Vagina (tissue), 2 donors: Measurements from ENCODE around the gene MRPL37. TPM values are rescaled to one million over a fixed set of nuclear protein-coding genes. Genes with fewer than 3 reads are reported as not detected.

ENCODE experiments used
- DNase-seq, 2 donors: peaks; one replicate each; pipeline ENCODE4 v3.0.0-alpha.2; 2017; ENCODE audit errors: extremely low spot score in 2 of 2
- H3K27ac ChIP-seq: fragments of 200-600 bp; sonication (generic); one replicate; pipeline ENCODE4 v1.5.1; 2019
- H3K27me3 ChIP-seq: fragments of 200-600 bp; sonication (generic); one replicate; pipeline ENCODE4 v1.5.1; 2019
- H3K36me3 ChIP-seq, 2 donors: fragments of 200-600 bp; sonication (generic); one replicate each; pipeline ENCODE4 v1.5.1; 2017 to 2019
- H3K4me1 ChIP-seq: fragments of 200-600 bp; sonication (generic); one replicate; pipeline ENCODE4 v1.5.1; 2019
- H3K4me3 ChIP-seq, 2 donors: fragments of 200-600 bp; sonication (generic); 1 replicate in 1 of 2; 2 replicates in 1 of 2; pipeline ENCODE4 v1.5.1; 2016 to 2019
- H3K9me3 ChIP-seq: fragments of 200-600 bp; sonication (generic); one replicate; pipeline ENCODE4 v1.5.1; 2019
- POLR2A ChIP-seq, 2 donors: fragments of 450-650 bp; IDR thresholded peaks; one replicate each; pipeline ENCODE4 v1.6.1; 2017; ENCODE audit warnings: antibody characterized with exemption in 2 of 2, mild to moderate bottlenecking in 2 of 2, moderate library complexity in 2 of 2
- POLR2AphosphoS5 ChIP-seq, 2 donors: sonication (generic); formaldehyde crosslinking; IDR thresholded peaks; one replicate each; pipeline ENCODE4 v1.9.0; 2017; ENCODE audit warnings: antibody characterized with exemption in 2 of 2, mild to moderate bottlenecking in 2 of 2, low read depth in 1 of 2; ENCODE audit not compliant: insufficient read depth in 1 of 2
- intact Hi-C: fragments of 100-400 bp; cut with DNase I; formaldehyde crosslinking; loops from one replicate; pipeline ENCODE4 v1.15.1; 2023
- total RNA-seq: library from RNA; depleted of rRNA; stranded (reverse); fragments of >200 nt; gene quantifications from one replicate; pipeline ENCODE4 v1.2.3, GENCODE V29; 2016
- TF ChIP-seq, protein P1 (sequence below), 3 experiments: fragments of 450-650 bp in 2 of 3; fragments of 200-600 bp in 1 of 3; sonication (generic) in 1 of 3; IDR thresholded peaks; one replicate each; pipeline ENCODE4 v1.5.1; 2017 to 2019; ENCODE audit warnings: antibody characterized with exemption in 3 of 3, mild to moderate bottlenecking in 2 of 3, moderate library complexity in 2 of 3

Gene MRPL37
- total RNA-seq, 1 donor from 2014 or later = 45.9 TPM

DNA sequence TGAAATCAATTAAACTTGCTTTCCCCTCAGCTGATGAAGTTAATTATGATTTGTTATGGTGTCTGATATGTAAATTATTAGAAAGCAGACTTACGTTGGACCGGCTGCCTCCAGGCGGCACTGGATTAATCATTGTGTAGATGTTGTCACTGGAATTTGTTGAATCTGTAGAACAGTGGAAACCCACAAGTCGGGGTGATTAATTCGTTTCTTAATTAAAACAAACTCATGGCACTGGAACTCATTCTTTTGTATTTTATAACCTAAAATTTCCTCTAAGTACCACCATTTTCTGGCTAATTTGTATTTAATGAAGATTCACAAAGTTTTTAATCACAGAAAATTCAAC is 39.0 kb downstream of the MRPL37 start:
- Histone ChIP-seq H3K36me3 (peaks cover 0 to 50% of the 10 kb centered on the region in 2 donors), H3K4me3 (no peak overlapping the region), H3K27ac (no peak overlapping the region), H3K27me3 (no peaks in the 10 kb centered on the region), H3K4me1 (no peaks in the 10 kb centered on the region), H3K9me3 (no peaks in the 10 kb centered on the region)
- no peak for DNase-seq
- TF ChIP-seq POLR2A (IDR thresholded peaks at IDR 0.05) (no peak), POLR2AphosphoS5 (IDR thresholded peaks at IDR 0.05; ENCODE audit: insufficient read depth in 1 of 2, low read depth in 1 of 2) (no peak)
- TF ChIP-seq, protein P1, sequence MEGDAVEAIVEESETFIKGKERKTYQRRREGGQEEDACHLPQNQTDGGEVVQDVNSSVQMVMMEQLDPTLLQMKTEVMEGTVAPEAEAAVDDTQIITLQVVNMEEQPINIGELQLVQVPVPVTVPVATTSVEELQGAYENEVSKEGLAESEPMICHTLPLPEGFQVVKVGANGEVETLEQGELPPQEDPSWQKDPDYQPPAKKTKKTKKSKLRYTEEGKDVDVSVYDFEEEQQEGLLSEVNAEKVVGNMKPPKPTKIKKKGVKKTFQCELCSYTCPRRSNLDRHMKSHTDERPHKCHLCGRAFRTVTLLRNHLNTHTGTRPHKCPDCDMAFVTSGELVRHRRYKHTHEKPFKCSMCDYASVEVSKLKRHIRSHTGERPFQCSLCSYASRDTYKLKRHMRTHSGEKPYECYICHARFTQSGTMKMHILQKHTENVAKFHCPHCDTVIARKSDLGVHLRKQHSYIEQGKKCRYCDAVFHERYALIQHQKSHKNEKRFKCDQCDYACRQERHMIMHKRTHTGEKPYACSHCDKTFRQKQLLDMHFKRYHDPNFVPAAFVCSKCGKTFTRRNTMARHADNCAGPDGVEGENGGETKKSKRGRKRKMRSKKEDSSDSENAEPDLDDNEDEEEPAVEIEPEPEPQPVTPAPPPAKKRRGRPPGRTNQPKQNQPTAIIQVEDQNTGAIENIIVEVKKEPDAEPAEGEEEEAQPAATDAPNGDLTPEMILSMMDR (IDR thresholded peaks at IDR 0.05) = no peak
- intact Hi-C loops = no loop called here

DNA sequence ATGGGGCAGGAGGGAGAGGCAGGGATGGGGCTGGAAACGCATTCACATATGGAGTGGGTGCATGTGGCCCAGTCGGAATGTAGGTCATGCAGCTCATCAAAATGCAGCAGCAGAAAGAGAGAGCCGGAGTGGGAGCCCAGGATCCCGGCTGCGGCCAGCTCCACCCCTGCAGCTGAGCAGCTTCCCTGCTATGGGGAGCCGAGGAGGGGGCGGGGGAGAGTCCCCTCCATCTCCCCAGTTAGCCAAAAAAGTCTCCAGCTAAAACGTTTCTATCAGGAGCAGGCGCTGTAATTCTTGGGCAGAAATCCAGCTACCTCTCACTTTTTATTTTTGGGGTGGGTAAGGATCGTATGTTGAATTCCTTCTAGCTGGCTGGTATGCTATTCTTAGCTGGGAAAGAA is 39.7 kb downstream of the MRPL37 start:
- H3K4me1 ChIP-seq = no peaks in the 10 kb centered on the region
- no peaks in the 10 kb centered on the region for H3K27me3 ChIP-seq
- no peak overlapping the region for H3K4me3 ChIP-seq
- TF ChIP-seq POLR2A (IDR thresholded peaks at IDR 0.05) = no peak
- TF ChIP-seq, protein P1 (IDR thresholded peaks at IDR 0.05) = no peak
- TF ChIP-seq POLR2AphosphoS5 (IDR thresholded peaks at IDR 0.05; ENCODE audit: insufficient read depth in 1 of 2, low read depth in 1 of 2) = no peak
- no peak for DNase-seq
- peaks cover 0 to 50% of the 10 kb centered on the region in 2 donors for H3K36me3 ChIP-seq
- H3K27ac ChIP-seq = no peak overlapping the region
- no peaks in the 10 kb centered on the region for H3K9me3 ChIP-seq
- intact Hi-C loops = no loop called here

DNA sequence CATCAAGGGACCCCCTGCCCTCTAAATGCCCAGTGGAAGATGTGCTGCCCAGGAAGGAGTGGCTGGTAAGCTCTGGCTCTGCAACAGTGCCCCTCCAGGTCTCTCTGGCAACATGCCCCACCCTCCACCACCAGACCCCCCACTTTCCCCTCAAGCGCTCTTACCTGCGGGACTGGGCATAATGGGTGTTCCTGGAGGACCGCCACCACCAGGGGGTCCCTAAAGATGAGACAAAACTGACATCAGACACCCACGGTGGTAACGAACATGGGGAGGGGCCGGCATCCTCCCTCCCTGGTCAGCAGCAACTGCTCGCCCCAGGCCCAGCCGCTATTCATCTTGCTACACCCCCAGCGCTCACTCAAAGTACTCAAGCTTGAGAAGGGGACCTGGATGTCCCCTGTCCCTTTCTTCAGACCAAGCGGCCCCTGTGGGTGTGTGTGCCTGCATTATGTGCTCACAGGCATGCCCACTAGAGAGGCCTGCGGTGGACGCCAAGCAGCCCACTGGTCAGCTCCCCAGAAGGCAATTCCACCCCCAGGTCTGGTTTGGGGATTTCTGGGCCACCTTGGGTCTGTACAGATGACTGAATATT is 40.9 kb downstream of the MRPL37 start:
- no peaks in the 10 kb centered on the region for H3K27me3 ChIP-seq
- TF ChIP-seq, protein P1 (IDR thresholded peaks at IDR 0.05) = no peak
- TF ChIP-seq POLR2AphosphoS5 (IDR thresholded peaks at IDR 0.05; ENCODE audit: insufficient read depth in 1 of 2, low read depth in 1 of 2) = no peak
- TF ChIP-seq POLR2A (IDR thresholded peaks at IDR 0.05) = no peak
- no peak overlapping the region for H3K27ac ChIP-seq
- H3K36me3 ChIP-seq = peaks cover 0 to 50% of the 10 kb centered on the region in 2 donors
- no peak overlapping the region for H3K4me3 ChIP-seq
- no peak for DNase-seq
- intact Hi-C loops = no loop called here
- no peaks in the 10 kb centered on the region for H3K9me3 ChIP-seq
- no peaks in the 10 kb centered on the region for H3K4me1 ChIP-seq

DNA sequence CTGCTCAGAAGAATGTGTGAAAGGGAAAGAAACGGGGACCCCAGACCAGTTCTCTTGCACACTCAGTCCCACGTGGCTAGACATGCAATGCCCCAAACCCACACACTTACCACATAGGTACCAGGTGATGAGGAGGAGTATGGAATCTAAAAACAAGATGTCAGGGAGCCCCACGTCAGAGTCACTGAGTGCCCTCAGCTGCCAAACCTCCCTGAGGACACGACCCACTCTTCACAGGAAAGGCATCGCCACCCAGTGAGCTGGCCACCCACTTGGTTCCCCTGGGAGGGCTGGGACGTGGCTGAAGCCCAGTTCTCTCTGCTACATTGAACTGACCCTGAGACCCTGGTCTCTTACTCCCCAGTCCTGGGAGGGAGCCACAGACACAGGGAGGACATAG is 41.4 kb downstream of the MRPL37 start:
- intact Hi-C loops = no loop called here
- Histone ChIP-seq H3K4me3 (no peak overlapping the region), H3K9me3 (no peaks in the 10 kb centered on the region), H3K36me3 (peaks cover 0 to 50% of the 10 kb centered on the region in 2 donors), H3K27ac (no peak overlapping the region), H3K4me1 (no peaks in the 10 kb centered on the region), H3K27me3 (no peaks in the 10 kb centered on the region)
- DNase-seq = no peak
- TF ChIP-seq POLR2AphosphoS5 (IDR thresholded peaks at IDR 0.05; ENCODE audit: insufficient read depth in 1 of 2, low read depth in 1 of 2) (no peak), POLR2A (IDR thresholded peaks at IDR 0.05) (no peak)
- TF ChIP-seq, protein P1 (IDR thresholded peaks at IDR 0.05) = no peak

DNA sequence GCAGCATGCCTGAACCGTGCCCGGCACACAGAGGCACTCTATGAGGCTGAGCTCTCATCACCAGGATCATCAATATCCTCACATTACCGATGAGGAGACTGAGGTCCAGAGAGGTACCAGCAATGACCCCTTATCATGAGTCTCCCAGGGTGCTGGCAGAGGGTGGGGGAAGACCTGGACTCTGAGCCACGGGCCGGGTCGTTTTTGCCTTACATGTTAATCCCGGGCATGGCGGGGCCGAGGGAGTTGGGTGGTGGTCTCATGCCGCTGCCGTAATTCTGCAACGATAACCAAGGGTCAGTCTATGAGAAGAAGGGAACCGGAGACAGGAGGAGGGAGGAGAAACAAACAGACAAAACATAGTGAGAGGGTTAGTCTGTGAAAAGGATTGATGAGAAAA is 43.1 kb downstream of the MRPL37 start:
- H3K4me3 ChIP-seq = no peak overlapping the region
- no peaks in the 10 kb centered on the region for H3K9me3 ChIP-seq
- no peaks in the 10 kb centered on the region for H3K4me1 ChIP-seq
- TF ChIP-seq POLR2AphosphoS5 (IDR thresholded peaks at IDR 0.05; ENCODE audit: insufficient read depth in 1 of 2, low read depth in 1 of 2) (no peak), POLR2A (IDR thresholded peaks at IDR 0.05) (no peak)
- TF ChIP-seq, protein P1 (IDR thresholded peaks at IDR 0.05) = no peak
- H3K27ac ChIP-seq = no peak overlapping the region
- H3K27me3 ChIP-seq = no peaks in the 10 kb centered on the region
- peaks cover 0 to 39% of the 10 kb centered on the region in 2 donors for H3K36me3 ChIP-seq
- no peak for DNase-seq
- intact Hi-C loops = no loop called here
